Endometrial microvascular endothelial cells (primary cell): ENCODE data around the gene VPS54. TPM values are rescaled to one million over a fixed set of nuclear protein-coding genes. Genes with fewer than 3 reads are reported as not detected.

ENCODE experiments used
- in situ Hi-C: cut with HindIII; loops from 2 replicates; pipeline ENCODE4 v1.10.0; 2017; ENCODE audit warnings: low sequenced_read_pairs, low pct_unique_long_range_greater_than_20kb; ENCODE audit errors: inconsistent ontology term
- total RNA-seq: library from RNA; depleted of rRNA; stranded (reverse); fragments of >200 nt; gene quantifications from one replicate; pipeline ENCODE4 v1.2.3, GENCODE V29; 2015; ENCODE audit errors: inconsistent ontology term

Gene VPS54, protein sequence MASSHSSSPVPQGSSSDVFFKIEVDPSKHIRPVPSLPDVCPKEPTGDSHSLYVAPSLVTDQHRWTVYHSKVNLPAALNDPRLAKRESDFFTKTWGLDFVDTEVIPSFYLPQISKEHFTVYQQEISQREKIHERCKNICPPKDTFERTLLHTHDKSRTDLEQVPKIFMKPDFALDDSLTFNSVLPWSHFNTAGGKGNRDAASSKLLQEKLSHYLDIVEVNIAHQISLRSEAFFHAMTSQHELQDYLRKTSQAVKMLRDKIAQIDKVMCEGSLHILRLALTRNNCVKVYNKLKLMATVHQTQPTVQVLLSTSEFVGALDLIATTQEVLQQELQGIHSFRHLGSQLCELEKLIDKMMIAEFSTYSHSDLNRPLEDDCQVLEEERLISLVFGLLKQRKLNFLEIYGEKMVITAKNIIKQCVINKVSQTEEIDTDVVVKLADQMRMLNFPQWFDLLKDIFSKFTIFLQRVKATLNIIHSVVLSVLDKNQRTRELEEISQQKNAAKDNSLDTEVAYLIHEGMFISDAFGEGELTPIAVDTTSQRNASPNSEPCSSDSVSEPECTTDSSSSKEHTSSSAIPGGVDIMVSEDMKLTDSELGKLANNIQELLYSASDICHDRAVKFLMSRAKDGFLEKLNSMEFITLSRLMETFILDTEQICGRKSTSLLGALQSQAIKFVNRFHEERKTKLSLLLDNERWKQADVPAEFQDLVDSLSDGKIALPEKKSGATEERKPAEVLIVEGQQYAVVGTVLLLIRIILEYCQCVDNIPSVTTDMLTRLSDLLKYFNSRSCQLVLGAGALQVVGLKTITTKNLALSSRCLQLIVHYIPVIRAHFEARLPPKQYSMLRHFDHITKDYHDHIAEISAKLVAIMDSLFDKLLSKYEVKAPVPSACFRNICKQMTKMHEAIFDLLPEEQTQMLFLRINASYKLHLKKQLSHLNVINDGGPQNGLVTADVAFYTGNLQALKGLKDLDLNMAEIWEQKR
- total RNA-seq = 18.2 TPM

DNA sequence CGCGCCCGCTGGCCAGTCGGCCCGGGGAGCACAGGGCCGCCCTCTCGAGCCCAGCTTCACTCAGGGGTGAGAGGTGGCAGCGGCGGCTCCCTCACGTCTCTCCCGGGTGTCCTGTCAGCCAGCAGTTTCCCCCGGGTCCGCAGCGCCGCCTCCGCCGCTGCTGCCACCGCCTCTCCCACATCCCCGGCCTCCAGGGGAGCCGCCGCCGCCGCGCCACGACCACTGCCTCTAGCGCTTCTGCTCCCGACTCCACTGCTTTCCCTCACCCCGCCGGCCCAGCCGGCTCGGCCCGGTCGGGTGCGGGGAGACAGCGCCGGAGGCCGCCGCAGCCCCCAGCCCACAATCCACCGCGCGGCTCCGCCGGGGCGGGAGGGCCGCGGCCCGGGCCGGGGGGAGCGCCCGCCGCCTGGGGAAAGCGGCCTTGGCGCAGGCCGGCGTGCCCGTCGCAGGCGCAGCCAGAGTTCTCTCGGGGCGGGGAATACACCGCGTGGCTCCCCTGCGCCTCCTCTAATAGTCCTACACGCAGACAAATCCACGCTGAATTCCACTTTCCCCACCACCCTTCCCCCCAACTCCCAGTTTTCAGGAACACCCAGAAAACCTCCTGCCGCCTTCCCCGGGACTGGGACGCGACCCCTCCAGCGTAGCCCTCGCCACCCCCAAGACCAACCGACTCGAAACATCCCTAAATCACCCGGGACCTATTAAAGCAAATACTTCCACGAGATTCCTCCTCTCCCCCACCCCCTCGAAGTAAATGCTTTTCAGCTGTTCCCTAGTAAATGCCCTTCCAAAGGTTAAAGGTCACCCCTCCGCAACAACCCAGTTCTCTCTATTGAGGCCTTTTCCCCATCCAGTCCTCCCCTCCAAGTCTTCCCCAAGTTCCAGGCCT is at the start of gene VPS54:
Gene VPS54, minus strand, starts transcription at position 346 of the 892 bp plus-strand sequence. CDS start 35,429 bp downstream, outside the sequence.
- in situ Hi-C loops = no loop called here

DNA sequence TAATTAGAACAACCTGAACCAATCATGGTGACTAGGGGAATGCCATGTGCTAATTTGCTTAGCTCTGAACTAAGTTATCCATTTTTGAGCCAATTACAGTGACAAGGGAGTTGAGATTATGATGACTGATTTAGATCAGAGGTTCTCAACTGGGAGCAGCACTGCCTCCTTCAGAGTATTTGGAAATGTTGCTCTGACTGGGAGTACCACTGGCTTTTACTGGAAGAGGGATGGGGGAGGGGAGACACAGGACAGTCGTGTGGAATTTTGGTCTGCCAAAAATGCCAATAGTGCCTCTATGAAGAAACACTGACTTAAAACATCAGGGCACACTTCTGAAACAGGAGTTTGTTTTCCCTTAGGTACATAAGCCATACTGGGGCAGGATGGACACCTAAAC is 48.1 kb upstream of the VPS54 start:
- in situ Hi-C loops = no loop called here

DNA sequence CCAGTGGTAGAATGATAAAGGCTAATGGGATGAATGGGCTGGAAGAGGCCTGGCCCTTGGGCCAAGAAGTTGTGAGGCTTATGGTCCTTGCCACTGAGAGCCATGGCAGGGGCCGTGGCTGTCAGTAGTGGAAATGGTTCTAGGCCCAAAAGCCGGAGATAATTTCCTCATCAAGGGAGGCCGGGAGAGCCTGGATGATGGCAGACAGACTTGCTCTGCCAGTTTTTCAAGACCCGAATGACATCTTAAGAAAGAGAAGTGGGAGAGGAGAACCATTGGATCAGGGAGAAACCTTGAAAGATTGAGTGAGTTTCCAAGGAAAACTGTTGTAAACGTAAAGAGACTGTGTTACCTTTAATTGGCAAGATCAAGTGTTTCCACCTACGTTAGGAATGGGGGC is 46.3 kb upstream of the VPS54 start:
- in situ Hi-C loops = no loop called here

DNA sequence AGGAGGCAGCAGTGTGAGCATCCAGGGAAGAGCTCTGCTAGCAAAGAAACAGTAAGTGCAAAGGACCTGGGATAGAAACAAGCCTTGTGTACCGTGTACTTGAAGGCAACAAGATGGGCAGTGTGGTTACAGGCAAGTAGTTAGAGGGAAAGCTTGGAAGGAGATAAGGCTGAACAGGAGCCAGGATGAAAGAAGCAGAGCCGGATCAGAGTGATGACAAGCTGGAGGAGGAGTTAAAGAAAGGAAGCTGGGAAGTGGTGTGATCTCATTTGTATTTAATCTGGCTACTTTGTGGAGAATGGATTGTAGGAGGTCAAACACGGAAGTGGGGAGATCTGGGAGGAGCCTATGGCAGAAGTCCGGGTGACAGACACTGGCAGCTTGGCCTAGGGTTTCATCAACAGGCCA is 44.7 kb upstream of the VPS54 start:
- in situ Hi-C loops = no loop called here

DNA sequence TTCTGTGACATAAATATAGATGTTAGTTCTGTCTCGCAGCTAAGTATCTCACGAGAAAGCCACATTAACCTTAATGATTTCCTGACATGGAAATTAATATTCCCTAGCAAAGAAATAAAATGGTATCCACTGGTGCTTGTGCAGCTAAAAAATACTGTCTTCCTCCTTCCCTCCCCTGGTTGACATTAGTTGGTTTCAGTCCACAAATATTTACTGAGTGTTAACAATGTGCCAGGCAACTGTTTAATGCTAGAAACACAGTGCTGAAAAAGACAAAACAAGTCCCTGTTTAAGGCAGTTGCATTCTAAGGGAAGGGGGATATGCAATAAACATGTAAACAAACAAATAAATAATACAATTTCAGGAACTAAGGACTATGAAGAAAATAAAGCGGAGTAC is 44.2 kb upstream of the VPS54 start:
- in situ Hi-C loops = no loop called here

DNA sequence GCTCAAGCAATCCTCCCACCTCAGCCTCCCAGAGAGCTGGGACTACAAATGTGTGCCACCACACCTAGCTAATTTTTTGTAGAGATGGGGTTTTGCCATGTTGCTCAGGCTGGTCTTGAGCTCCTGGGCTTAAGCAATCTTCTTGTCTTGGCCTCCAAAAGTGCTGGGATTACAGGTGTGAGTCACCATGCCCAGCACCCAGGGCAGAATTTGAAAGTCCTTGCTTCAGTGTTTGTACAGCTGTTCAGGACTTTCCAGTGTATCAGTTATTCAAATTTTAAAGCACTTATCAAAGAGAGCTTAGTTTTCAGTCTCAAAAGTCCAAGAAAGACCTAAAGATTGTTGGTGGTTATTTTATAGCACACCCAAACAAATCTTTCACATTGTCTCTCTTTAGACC is 43.6 kb upstream of the VPS54 start:
- in situ Hi-C loops = no loop called here

DNA sequence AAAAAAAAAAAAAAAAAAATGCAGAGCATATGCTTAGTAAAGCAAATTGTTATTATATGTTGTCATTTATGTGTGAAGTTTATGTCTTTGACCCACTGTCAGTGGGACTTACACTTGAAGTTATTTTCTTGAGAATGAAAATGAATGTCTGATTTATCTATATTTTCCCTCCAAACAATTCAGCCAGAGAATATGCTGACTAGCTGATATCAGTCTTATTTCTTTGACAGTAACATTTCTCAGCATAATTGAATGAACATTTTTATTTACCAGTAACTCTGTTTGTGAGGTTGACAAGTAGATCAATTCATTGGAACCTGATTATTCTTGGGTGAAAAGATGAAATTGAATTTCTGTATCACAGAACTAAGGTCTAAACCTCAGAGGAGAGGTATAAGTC is 40.0 kb upstream of the VPS54 start:
- in situ Hi-C loops = no loop called here

DNA sequence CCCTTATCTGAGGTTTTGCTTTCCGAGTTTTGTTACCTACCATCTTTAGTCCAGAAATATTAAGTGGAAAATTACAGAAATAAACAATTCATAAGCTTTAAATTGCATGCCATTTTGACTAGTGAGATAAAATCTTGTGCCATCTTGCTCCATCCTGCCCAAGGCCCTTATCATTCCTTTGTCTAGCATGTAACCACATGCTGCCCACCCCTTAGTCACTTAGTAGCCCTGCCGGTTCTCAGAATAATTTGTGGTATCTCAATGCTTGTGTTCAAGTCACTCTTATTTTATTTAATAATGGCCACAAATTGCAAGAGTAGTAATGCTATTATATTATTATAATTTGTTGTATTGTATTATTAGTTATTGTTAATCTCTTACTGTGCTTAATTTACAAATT is 36.8 kb upstream of the VPS54 start:
- in situ Hi-C loops = no loop called here

DNA sequence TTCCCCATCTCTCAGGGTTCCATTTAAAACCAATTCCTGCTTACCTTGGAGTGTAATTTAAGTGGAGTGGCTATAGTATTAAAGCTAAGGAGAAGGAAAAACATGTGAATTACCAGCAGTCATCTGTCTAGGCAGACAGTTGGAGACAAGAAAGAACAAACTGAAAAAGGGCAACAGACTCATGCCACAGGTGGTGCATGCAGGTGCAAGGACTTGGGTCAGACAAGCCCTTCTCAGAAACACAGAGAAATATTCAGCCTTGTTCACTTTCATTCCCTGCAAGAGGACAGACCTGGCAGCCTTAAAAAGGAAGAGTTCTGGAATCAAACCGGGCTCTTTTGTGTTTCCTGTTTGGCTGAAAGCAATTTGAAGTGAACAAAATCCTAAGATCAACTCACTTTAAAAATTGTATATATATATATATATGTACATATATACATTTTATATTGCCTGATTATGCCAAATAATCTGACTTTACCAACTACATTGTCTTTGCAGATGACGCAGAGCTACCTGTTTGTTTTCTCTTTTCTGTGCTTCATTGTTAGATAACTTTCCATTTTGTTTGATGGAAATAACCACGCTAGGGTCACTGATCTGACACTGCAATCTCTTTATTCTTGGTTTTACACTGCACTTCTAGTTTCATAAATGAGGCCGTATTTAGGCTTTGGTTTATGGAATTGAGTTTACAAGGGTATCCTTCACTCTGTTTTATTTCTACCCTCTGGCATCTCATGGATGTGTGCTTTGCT is 35.1 kb upstream of the VPS54 start:
- in situ Hi-C loops = no loop called here

DNA sequence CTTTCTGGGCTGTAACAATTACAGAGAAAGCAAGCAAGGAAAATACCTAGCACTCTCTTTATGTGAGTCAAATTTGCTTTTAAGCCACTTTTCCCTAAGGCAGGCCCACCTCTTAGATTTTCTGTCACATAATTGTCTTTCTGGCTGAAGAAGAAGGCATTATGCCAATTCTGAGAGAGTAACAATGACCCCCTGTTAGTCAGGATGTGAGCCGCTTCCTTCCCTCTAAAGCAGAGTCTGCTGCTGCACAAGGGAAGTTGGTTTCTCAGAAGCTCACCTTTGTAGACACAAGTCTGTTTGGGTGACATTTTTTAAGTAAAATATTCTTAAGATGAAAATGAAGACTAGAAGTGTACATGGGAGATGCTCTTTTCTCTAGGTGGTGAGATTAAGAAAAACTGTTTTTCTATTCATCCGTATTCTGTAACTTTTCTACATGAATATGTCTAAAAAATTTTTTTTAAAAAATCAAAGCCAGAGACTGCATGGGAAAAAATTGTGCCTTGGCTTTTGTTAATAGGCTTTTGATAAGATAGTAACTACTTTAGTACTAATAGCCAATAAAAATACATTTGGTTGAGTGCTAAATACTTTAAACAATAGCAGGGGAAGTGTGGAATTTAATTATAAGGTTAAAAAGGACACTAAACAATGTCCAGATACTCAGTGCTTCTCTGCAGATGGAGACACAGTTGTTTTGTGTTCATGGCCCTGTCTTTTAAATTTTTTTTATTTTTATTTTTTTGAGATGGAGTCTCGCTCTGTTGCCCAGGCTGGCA is 33.4 kb upstream of the VPS54 start:
- in situ Hi-C loops = no loop called here

DNA sequence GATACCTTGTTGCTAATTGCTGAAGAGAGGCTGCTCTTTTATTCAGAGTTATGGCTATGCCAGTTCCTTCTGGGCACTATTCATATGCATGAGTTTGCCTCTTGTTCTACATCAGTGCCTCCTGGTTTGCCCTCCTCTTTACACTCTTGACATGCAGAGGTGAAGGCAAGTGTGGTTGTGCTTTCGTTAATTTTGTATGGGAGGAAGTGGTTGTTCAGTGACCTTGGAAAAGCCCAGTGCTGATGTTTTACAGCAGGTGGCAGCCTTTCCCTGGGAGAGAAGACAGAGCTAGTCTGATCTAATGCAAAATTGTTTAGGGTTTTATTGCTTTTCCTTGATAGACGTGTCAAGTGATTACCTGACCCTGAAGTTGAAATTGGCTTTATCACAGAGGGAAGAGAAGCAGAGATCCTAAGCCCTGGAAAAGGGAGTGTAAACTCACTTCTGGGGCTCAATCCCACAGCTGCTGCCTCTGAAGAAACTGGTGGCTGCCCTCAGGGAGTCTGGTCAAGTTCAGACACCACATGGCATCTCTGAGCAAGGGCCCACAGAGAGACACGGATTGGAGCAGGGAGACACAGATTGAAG is 30.5 kb upstream of the VPS54 start:
- in situ Hi-C loops = no loop called here

DNA sequence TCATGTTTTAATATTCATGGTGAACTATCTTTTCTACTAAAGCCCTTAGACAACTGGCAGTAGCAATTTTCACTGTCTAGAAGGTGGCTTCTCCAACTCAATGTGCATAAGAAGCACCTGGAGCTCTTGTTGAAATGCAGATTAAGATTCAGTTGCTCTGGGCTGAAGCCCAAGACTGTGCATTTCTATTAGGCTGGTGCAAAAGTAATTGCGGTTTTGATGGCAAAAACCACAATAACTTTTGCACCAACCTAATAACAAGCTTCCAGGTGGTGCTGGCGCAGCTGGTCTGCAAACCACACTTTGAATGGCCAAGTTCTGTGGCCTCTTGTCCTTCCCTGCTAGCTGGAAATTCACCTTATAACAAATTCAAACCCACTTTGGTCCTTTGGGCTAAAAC is 26.7 kb upstream of the VPS54 start:
- in situ Hi-C loops = no loop called here

DNA sequence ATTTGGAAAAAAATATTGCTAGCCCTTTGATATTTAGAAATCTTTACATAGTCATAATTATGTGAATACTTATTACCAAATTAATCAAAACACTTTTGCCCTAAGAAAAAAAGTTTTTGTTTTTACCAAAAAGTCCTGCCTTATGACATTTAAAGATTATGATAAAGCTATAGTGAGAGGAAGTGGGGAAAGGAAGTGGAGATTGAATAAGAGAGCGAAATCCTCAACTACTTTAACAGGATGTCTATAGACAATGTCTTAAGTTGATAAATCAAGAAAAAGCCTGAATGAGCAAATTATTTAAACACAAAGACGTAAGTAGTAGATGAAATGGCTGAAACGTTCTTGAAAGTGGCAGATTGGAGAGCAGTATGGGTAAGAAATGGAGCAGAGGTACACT is 20.9 kb upstream of the VPS54 start:
- in situ Hi-C loops = no loop called here

DNA sequence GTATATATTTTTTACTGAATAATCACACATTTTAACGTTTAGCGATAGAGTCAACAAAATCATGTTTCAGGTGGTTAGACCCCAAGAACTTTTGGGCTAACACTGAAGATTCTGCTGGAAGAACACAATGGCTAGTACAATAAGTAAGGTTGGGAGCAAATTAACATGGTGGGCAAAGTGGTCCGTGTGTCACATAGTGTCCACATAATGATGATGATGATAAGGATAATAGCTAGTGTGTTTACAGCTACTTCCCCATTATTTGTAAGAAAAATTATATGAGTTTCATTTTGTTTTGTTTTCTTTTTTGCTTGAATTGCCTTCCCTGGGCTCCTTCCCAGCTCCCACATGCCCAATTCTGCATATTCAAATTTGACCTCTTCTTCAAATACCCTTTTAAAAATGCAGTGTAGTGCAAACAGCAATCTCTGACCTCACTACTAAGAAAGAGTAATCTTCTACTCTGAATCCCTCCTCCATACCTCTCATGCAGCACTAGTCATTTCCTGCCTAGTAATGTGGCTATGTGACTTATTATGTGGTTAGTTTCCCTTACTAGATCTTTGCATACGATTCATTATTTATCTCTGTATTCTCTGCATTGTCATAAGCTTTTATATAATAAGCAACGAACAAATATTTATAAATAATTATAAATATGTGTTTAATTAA is 16.9 kb upstream of the VPS54 start:
- in situ Hi-C loops = no loop called here

DNA sequence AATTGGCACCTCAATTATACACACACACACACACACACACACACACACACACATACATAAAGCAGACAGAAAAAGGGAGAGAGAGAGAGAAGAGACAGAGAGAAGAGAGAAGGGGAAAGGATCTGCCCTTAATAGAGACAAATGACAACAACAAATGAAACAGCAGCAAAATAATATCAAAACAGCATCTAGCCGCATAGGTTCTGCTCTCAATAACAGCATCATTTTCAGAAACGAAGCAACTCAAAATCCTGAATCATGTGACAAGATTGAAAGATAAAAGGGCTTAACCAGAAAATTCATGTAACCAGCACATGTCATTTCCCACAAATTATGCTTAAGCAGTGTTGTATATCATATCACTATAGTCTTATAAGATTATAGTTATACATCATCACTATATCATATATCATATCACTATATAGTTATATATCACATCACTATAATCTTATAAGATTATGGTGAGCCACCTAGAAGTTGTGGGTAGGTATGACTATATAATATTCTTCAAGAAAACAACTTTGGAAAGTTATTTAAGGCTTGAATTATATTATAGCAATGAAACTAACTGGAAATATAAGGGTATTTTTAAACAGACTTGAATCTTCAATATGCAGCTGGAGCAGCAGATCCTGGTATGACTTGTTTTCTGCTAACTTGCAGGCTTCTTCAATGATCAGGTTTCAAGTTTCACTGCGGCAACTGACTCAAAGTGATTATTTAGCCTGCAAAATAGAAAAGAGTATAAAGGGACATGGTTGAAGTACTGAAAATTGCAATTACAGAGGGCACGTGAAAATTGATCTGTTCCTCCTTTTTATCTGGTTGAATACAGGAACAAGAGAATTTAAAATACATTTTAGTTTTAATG is 16.1 kb upstream of the VPS54 start:
- in situ Hi-C loops = no loop called here

DNA sequence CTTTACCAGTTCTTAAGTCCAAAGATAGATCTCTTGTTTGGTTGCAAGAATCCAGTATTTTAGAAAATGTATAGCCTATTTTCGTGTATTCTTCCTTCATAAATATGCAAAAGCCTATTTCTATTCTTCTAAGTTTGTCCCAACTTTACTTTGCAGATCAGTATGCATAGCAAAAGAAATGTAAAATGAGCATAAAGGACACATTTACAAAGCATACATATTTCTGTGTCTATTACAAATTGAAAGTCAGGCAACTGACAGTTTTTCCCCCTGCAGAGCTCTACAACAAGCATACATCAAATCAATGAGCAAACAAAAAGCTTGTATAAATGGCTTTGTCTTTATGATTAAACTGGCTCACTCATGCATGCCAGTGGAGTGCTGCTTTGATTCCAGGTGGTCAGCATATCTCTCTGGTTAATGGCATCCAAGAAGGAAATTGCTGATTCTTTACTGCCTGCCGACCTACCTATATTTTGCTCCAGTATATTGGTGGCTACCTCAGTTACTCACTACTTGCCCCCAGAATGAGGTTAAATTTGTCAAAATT is 10.0 kb upstream of the VPS54 start:
- in situ Hi-C loops = no loop called here
